Endothelial cell of umbilical vein (primary cell): ENCODE data around the gene CPHXL2. TPM values are rescaled to one million over a fixed set of nuclear protein-coding genes. Genes with fewer than 3 reads are reported as not detected.

Experiments used
- BruUV-seq: library from RNA; stranded (reverse); fragments of 400-500 nt; replicated peaks from 2 replicates; lab custom pipeline; 2021; lab: Mats Ljungman, UMichigan
- CTCF ChIA-PET: fragments of 300-600, 350-600 bp; sonication (Branson Sonifier 250); formaldehyde crosslinking; loops from one replicate; lab custom pipeline; 2021; ENCODE audit warnings: antibody characterized with exemption, inconsistent platforms; lab: Charles Lee
- POLR2A ChIA-PET: fragments of 300-600, 350-600 bp; sonication (Branson Sonifier 250); formaldehyde crosslinking; loops from one replicate; lab custom pipeline; 2021; ENCODE audit warnings: antibody characterized with exemption, inconsistent platforms; lab: Charles Lee
- DNase-seq: peaks from one replicate; pipeline ENCODE4 v3.0.0-alpha.2; 2011; ENCODE audit warnings: low read depth, low spot score
- FAIRE-seq: peaks from 2 replicates; lab custom pipeline; 2011; peaks lifted over from hg19 to GRCh38; lab: Jason Lieb, UNC
- H2AFZ ChIP-seq: 2 replicates; pipeline ENCODE4 v1.6.0; 2012; ENCODE audit warnings: low read depth, low read length, control low read depth, inconsistent platforms
- H3K27ac ChIP-seq: 2 replicates; pipeline ENCODE4 v1.5.1; 2011; ENCODE audit warnings: low read depth, mild to moderate bottlenecking, control low read depth, low read length, moderate library complexity; ENCODE audit not compliant: insufficient read depth
- H3K27me3 ChIP-seq, 2 experiments: 2 replicates each; pipeline versions ENCODE4 v1.6.0 to v1.6.1; 2011; ENCODE audit warnings: low read length in 2 of 2, mixed read lengths in 1 of 2; ENCODE audit not compliant: control insufficient read depth in 2 of 2, insufficient read depth in 2 of 2
- H3K36me3 ChIP-seq, 2 experiments: 2 replicates in 1 of 2; 3 replicates in 1 of 2; pipeline ENCODE4 v1.5.1; 2011; ENCODE audit warnings: low read length in 2 of 2, mild to moderate bottlenecking in 1 of 2, moderate library complexity in 1 of 2; ENCODE audit not compliant: control insufficient read depth in 2 of 2, insufficient read depth in 2 of 2; ENCODE audit errors: extremely low read depth in 1 of 2
- H3K4me1 ChIP-seq: 3 replicates; pipeline ENCODE4 v1.5.1; 2011; ENCODE audit warnings: mild to moderate bottlenecking, low read length; ENCODE audit not compliant: control insufficient read depth, insufficient read depth; ENCODE audit errors: extremely low read depth
- H3K4me2 ChIP-seq: 2 replicates; pipeline ENCODE4 v1.6.1; 2011; ENCODE audit warnings: low read length, control low read depth, mixed read lengths; ENCODE audit not compliant: insufficient read depth
- H3K4me3 ChIP-seq, 3 experiments: fragments of 200-600 bp in 1 of 3; sonication (generic), shearing (Covaris generic) in 1 of 3; replicated peaks in 1 of 3; 2 replicates each; pipeline ENCODE4 v1.5.1; 2011 to 2016; ENCODE audit warnings: control low read depth in 3 of 3, low read length in 3 of 3, mild to moderate bottlenecking in 2 of 3, inconsistent platforms in 1 of 3, low read depth in 1 of 3, moderate library complexity in 1 of 3; ENCODE audit not compliant: insufficient read depth in 1 of 3
- H3K79me2 ChIP-seq: 2 replicates; pipeline ENCODE4 v1.6.0; 2012; ENCODE audit warnings: low read length, inconsistent platforms; ENCODE audit not compliant: control insufficient read depth, insufficient read depth
- H3K9ac ChIP-seq: replicated peaks from 2 replicates; pipeline ENCODE3; 2011; ENCODE audit warnings: low read length, control low read depth; ENCODE audit not compliant: insufficient read depth; ENCODE audit errors: extremely low read depth
- H3K9me1 ChIP-seq: replicated peaks from 3 replicates; pipeline ENCODE4 v1.6.0; 2011; ENCODE audit warnings: mild to moderate bottlenecking, low read length; ENCODE audit not compliant: control insufficient read depth, insufficient read depth; ENCODE audit errors: extremely low read depth
- H3K9me3 ChIP-seq: replicated peaks from 2 replicates; pipeline ENCODE4 v1.5.1; 2012; ENCODE audit warnings: low read length, inconsistent platforms; ENCODE audit not compliant: control insufficient read depth, insufficient read depth
- H4K20me1 ChIP-seq: replicated peaks from 2 replicates; pipeline ENCODE3; 2011; ENCODE audit warnings: mild to moderate bottlenecking, low read length; ENCODE audit not compliant: control insufficient read depth, insufficient read depth; ENCODE audit errors: extremely low read depth
- EZH2 ChIP-seq: IDR thresholded peaks from 2 replicates; pipeline ENCODE4 v1.6.1; 2012; ENCODE audit warnings: borderline replicate concordance, low read depth, mild to moderate bottlenecking, moderate library complexity, low read length, inconsistent platforms; ENCODE audit not compliant: severe bottlenecking
- FOS ChIP-seq: IDR thresholded peaks from 2 replicates; pipeline ENCODE4 v1.6.1; 2011; ENCODE audit warnings: mild to moderate bottlenecking, low read length, moderate library complexity, borderline replicate concordance; ENCODE audit not compliant: insufficient read depth
- GATA2 ChIP-seq: IDR thresholded peaks from 2 replicates; pipeline ENCODE4 v1.7.0; 2011; ENCODE audit warnings: low read depth, mild to moderate bottlenecking, moderate library complexity, mixed read lengths, low read length; ENCODE audit not compliant: insufficient read length, insufficient read depth
- JUN ChIP-seq: IDR thresholded peaks from 2 replicates; pipeline ENCODE4 v1.6.1; 2011; ENCODE audit warnings: borderline replicate concordance, low read depth; ENCODE audit not compliant: insufficient read length, insufficient read depth
- MYC ChIP-seq: IDR thresholded peaks from one replicate; pipeline ENCODE4 v1.6.1; 2011; ENCODE audit warnings: mild to moderate bottlenecking, low read depth, low read length
- POLR2A ChIP-seq: IDR thresholded peaks from 2 replicates; pipeline ENCODE4 v1.6.1; 2012; ENCODE audit warnings: low read depth, mild to moderate bottlenecking, control low read depth, low read length
- POLR2AphosphoS5 ChIP-seq: IDR thresholded peaks from 2 replicates; pipeline ENCODE4 v1.6.1; 2012; ENCODE audit warnings: low read depth, mild to moderate bottlenecking, control low read depth, low read length, moderate library complexity; ENCODE audit not compliant: insufficient read depth
- dilution Hi-C: fragments of 300-500 bp; cut with MboI; formaldehyde crosslinking; loops from one replicate; pipeline ENCODE4 v1.15.0; 2019; ENCODE audit warnings: low sequenced_read_pairs; ENCODE audit not compliant: extremely low pct_ligation_motif_present
- intact Hi-C: fragments of 100-400 bp; cut with micrococcal nuclease; formaldehyde crosslinking; loops from one replicate; pipeline ENCODE4 v1.10.0; 2022
- polyA plus RNA-seq, 4 experiments: library from polyadenylated mRNA; depleted of rRNA in 3 of 4; stranded (reverse) in 3 of 4; unstranded in 1 of 4; fragments of >200 nt; gene quantifications; 2 replicates each; pipeline versions ENCODE4 v1.2.1 to v1.2.3, GENCODE V29; 2011 to 2012; ENCODE audit warnings: missing spikeins in 1 of 4
- total RNA-seq: library from RNA; stranded (reverse); gene quantifications from 2 replicates; pipeline ENCODE4 v1.2.3, GENCODE V29; 2021
- TF ChIP-seq, protein P1 (sequence below): IDR thresholded peaks from 2 replicates; pipeline ENCODE4 v1.6.1; 2011; ENCODE audit not compliant: insufficient read depth, insufficient read length
- TF ChIP-seq, protein P2 (sequence below), 2 donors: IDR thresholded peaks; 1 replicate in 1 of 2; 2 replicates in 1 of 2; pipeline ENCODE4 v1.5.1; 2011; ENCODE audit warnings: low read length in 2 of 2, mild to moderate bottlenecking in 2 of 2, moderate library complexity in 2 of 2, control low read depth in 1 of 2, inconsistent platforms in 1 of 2, low read depth in 1 of 2; ENCODE audit not compliant: insufficient read depth in 1 of 2; ENCODE audit errors: extremely low read depth in 1 of 2

CPHXL2 gene
- total and polyA plus RNA-seq, 2 donors (not counting 3 experiments of a cell fraction or from before 2014, with no cell fraction given): not detected

DNA sequence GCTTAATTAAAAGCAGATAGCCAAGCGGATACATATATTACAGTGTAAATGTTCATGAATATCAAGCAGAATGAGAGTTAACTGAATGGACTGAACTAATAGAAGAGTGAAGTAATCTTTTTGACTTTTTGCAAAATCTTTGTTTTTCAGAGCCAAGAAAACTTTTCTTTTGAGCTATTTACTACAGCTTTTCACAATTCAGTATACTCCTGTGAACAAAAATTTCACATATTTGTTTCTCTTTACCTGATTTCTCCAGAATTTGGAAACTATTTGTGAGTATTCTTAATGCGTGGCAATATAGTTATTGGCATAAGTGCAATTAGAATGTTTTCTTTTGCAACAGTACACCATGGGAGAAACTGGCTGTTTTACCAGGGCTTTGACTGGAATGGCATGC lies 33.5 kb upstream of the CPHXL2 start:
- no peaks in the 10 kb centered on the region for H3K4me1 ChIP-seq
- H3K9me3 ChIP-seq: no peaks in the 10 kb centered on the region
- CTCF ChIA-PET: no interaction called here
- H3K9me1 ChIP-seq: no peaks in the 10 kb centered on the region
- DNase-seq: no peak
- no peaks in the 10 kb centered on the region for H3K79me2 ChIP-seq
- no peaks in the 10 kb centered on the region for H3K27me3 ChIP-seq
- POLR2A ChIA-PET: no interaction called here
- no peak overlapping the region for H3K4me3 ChIP-seq
- TF ChIP-seq, protein P1, sequence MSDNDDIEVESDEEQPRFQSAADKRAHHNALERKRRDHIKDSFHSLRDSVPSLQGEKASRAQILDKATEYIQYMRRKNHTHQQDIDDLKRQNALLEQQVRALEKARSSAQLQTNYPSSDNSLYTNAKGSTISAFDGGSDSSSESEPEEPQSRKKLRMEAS: no peak
- TF ChIP-seq EZH2 (no peak), FOS (no peak), JUN (no peak), MYC (no peak), POLR2AphosphoS5 (no peak), POLR2A (no peak), GATA2 (no peak)
- TF ChIP-seq, protein P2, sequence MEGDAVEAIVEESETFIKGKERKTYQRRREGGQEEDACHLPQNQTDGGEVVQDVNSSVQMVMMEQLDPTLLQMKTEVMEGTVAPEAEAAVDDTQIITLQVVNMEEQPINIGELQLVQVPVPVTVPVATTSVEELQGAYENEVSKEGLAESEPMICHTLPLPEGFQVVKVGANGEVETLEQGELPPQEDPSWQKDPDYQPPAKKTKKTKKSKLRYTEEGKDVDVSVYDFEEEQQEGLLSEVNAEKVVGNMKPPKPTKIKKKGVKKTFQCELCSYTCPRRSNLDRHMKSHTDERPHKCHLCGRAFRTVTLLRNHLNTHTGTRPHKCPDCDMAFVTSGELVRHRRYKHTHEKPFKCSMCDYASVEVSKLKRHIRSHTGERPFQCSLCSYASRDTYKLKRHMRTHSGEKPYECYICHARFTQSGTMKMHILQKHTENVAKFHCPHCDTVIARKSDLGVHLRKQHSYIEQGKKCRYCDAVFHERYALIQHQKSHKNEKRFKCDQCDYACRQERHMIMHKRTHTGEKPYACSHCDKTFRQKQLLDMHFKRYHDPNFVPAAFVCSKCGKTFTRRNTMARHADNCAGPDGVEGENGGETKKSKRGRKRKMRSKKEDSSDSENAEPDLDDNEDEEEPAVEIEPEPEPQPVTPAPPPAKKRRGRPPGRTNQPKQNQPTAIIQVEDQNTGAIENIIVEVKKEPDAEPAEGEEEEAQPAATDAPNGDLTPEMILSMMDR (IDR thresholded peaks at IDR 0.05; ENCODE audit: extremely low read depth in 1 of 2, insufficient read depth in 1 of 2, low read depth in 1 of 2, low read length in 2 of 2): no peak
- H3K4me2 ChIP-seq: no peak overlapping the region
- intact Hi-C loops: no loop called here
- no TSS peak for BruUV-seq
- no peak overlapping the region for H3K9ac ChIP-seq
- dilution Hi-C loops: no loop called here
- no peak for FAIRE-seq
- no peak overlapping the region for H2AFZ ChIP-seq
- no peaks in the 10 kb centered on the region for H4K20me1 ChIP-seq
- no peaks in the 10 kb centered on the region for H3K36me3 ChIP-seq
- no peak overlapping the region for H3K27ac ChIP-seq
